NCI-H82 (cell line): ENCODE results near the gene FAM9C.

ENCODE experiments used
- DNase-seq: peaks from one replicate; lab custom pipeline; 2025; lab: John Stamatoyannopoulos, UW

The FAM9C gene

DNA sequence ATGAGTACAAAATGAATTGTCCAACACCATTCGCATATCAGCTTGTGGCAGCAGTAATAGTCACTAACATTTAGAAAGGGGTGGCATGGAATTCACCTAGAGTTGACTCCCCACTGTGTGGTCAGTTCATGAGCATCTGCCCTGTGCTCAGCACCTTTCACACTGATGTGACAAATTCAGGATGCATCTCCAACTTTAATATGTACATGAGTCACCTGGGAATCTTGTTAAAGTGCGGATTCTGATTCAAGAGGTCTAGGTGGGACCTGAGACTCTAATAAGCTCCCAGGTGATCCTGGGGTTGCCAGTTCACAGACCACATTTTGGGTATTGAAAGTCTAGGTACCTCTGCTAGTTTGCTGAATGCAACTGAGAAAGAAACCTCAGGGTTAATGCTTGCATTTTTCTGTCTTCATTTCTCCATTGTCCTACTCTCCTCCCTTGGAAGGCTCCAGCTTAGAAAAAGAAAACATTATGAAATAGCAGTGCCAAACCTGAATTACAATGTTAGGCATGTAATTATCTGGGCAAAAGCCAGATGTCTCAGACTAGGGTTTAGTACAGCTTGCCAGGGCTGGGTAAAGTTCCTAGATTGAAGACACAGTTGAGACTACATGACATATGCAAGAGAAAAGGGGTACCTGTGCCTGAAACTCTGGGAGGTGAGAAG, 36.8 kb downstream of the FAM9C start:
- no peak for DNase-seq

DNA sequence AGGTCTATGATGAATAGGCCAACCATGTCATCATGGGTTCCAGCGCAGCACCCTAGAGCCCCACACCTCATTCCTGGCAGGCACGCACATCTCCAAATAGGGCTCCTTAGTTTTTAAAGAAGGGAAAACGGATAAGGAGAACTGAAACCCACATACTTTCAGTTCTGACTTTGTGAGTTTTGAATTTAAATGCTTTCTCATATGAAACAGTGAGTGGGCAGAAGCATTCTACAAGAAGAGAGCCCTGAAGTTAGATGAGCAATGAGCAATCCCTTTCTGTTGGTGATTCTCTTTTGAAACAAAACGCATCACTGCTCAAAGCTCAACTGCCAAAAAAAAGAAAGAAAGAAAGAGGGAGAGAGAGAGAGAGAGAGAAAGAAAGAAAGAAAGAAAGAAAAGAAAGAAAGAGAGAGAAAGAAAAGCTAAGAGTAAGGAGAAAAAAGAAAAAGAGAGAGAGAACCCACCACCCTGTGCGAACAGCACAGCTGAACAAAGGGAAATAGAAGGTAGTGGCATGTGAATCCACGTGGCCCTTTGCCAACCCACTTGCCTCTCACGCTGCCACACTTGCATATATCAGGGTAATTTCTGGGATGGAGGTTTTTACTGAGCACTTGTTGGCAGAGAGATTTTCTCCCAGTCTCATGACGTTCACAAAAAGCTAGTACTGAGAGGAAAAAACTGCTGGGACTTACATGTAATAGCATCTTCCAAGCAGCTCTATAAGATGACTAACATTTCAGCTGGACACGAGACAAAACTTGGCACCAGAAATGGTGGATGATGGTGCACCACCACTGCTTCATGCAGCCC, 38.6 kb downstream of the FAM9C start:
- no peak for DNase-seq

DNA sequence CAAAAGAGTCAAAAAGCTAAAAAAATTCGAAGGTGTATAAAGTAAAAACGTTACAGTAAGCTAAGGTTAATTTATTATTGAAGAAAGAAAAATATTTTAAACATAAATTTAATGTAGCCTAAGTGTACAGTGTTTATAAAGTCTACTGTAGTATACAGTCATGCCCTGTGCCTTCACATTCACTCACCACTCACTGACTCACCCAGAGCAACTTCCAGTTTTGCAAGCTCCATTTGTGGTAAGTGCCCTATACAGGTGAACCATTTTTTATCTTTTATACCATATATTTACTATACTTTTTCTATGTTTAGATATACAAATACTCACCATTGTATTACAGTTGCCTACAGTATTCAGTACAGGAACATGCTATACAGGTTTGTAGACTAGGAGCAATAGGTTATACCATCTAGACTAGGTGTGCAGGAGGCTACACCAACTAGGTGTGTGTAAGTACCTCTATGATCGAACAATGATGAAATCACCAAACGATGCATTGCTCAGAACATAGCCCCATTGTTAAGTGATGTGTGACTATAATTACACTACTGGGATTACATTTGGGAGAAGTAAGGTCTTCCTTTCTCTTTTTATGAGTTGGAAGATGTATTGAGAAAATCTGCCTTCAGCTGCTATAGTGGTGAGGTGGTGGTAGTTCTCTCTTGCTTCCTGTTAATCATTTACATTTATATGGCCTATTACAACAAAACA, 42.3 kb downstream of the FAM9C start:
- DNase-seq: no peak

DNA sequence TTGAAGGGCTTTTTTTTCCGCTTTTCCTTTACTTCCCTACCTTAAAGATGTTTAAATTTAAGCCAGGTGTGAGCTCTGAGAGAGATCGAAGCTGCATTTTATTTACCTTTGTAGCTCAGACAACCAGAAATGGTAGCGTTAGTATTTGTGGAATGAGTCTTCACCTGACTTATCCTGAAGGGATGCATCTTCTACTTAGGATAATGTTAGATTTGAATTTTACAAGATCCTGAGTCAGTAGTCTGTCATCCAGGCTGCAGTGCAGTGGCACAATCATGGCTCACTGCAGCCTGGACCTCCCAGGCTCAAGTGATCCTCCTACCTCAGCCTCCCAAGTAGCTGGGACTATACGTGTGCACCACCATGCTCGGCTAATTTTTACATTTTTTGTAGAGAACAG, 43.3 kb downstream of the FAM9C start:
- DNase-seq: no peak

DNA sequence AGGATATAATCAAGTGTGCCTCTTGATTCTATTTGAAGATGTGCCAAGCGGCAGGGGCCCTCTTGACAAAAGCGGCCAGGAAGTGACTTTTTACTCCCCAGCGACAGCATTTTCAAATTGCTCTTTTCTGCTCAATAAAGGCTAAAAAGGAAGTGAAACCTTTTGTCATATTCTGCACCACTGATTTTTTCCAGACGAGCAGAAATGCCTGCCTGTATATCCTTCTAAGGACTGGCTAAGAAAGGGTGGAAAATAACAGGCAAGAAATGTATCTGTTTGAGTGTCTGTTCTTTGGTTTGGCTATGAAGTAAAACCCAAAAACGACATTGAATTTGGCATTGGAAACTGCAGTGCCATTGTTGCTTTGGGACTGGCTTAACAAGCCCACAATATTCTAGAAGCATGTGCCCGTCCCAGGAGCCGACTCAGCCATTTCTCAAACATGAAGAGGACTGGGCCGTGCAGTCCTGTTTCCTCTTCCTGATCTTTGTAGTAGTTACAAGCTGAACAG, 44.1 kb downstream of the FAM9C start:
- no peak for DNase-seq

DNA sequence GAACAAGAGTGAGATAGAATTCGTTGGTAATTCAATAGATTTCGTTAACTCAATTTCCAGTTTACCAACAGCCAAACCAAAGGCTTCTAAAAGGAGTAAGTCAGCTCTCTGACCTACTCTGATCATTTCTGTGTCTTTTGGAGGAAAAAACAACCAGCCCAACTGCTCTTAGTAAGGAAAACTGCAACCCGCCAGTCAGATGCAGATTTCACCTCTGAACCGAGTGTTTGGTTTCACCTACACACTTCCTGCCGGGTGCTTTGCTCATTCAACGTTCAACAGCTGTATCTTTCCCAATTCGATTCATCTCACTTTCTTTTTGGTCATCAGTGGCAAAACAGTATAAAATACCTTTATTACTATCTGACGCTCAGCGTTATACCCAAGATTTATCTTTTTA, 45.0 kb downstream of the FAM9C start:
- DNase-seq: no peak

DNA sequence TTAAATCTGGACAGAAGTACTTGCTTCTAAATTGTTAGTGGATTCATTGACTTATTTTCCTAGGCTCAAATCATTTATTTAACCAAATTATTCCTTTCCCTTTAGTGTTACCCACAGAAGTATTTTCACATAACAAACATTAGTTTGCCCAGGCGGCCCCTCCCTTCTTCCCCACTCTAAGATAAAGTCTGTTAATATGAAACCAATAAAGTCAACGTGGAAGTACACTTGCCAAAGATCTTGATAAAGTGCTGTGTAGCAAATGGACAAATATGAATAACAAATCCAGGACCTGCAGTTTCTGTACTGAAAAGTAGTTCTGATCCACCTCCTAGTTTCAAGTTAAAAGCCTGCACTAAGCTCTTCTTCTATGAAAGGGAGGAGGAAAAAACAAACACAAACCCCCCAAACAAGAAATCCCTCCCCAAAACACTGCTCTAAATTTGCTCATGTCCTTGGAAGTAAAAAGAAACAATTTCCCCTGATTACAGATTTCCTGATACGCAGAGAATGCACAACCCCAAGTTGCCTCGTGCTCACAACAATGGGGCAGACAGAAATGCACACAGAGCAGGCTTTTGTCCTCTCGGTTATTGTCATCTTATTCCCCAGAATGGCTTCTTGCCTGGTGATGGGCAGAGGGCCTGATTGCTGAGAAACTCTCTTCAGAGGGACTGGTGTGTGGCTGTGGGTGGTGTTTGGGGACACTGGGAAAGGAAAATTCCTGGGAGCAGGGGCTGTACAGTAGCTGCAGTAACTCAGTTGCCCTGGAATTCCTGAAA, 46.3 kb downstream of the FAM9C start:
- no peak for DNase-seq

DNA sequence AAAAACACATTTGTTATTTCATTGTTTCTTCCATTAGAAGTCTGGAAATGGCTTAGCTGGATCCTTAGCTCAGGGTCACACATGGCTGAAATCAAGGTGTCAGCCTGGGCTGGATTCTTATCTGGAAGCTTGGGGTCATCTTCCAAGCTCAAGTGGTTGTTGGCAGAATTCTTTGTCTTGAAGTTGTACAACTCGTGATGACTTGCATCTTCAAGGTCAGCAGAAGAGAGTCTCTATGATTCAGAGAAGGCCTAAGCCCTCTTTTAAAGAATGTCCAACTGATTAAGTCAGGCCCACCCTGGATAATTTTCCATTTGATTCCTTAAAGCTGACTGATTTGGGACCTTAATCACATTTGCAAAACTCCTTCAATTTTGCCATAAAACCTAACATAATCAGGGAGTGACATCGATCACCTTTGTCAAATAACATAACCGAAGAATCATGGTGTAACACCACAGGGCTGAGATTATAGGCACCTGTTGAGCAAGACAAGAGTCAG, 47.4 kb downstream of the FAM9C start:
- no peak for DNase-seq

DNA sequence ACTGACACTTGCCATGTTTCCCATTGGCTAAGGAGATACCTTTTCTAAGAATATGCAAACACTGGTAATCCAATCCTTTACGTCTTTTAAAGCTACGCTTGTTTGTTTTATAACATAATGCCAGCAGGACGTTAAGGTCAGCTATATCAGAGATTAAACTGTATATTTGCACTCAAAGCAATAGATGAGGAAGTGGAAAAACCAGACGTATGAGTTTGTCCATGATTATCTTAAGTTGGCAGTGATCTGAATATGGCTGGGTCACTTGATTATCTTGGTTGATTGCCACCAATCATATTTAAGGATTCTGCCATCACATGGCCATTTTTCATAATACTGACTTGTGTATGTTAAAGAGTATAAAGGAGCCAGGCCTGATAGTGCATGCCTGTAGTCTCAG, 50.1 kb downstream of the FAM9C start:
- DNase-seq: no peak

DNA sequence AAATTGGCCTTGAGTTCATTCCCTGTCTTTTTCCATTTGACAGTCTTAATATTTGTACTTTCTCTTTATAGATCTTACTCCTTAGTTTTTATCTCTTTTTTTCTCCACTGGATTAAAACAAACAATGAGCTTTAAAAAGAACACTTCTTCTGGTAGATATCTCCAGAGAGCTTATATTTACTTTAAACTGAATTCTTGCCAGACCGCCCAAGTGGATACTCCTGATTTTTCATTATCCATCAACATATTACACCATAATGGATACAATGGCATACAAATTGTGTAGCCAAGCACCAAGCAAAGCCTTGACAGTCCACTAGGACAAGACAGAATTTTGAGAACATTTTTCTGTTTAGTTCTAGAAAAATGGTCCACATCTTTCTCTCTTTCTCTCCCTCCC, 50.6 kb downstream of the FAM9C start:
- DNase-seq: no peak

DNA sequence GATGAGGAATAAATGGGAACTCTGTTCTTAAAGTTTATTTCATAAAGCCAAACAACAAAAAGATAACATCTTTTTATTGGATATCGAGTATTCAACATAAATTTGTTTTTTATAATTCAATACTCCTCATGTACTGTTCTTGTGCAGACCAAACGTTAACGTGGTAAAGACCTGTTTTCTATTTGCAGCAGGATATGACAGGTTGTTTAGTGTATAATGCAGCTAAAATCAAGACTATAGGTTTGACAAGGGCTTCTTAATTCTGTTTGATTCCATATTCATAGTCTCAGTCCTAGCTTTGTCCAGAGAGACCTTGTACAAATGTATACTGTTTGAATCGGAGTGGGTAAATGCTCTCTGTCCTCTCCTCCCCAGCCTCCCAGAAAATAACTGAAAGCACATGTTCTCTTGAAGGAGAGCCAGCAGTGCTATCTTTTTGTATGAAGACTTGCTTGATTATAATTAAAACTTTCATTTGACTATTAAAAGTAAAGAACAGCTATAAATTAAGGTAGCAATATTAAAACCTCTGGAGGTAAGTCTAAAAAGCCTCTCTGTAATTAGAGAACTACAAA, 51.8 kb downstream of the FAM9C start:
- no peak for DNase-seq

DNA sequence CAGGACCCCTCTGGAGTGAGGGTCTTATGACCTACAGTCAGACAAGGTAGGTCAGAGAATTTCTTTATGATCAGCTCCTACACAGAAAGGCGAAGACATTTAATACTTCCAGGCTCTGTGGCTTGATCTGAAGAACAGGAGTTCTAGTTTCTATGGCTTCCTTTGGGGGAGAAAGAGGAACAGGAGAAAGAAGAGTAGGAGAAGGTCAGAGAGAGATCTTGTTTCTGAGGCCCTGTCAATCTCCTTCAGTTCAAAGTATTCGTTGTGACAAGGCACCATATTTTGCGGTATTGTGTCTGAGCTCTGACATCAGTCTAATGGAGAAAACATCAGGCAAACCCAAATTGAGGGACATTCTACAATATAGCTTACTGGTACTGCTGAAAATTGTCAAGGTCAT, 52.8 kb downstream of the FAM9C start:
- no peak for DNase-seq

DNA sequence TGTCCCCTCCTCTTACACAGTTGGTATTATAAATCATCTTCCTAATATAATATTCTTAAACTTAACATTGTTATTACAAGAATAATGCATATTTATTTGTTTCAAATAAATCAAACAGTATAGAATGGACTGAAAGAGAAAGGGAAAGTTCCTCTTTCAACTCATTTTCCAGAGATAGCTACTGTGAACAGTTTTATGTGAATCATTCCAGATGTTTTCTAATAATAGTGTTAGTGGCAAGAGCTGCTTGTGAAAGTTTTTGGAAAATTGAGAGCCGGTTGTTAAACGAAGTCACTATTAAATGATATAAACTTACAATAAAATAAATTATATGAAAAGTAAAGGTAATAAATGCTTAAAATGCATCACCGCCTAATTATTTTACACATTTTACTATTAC, 55.0 kb downstream of the FAM9C start:
- no peak for DNase-seq

DNA sequence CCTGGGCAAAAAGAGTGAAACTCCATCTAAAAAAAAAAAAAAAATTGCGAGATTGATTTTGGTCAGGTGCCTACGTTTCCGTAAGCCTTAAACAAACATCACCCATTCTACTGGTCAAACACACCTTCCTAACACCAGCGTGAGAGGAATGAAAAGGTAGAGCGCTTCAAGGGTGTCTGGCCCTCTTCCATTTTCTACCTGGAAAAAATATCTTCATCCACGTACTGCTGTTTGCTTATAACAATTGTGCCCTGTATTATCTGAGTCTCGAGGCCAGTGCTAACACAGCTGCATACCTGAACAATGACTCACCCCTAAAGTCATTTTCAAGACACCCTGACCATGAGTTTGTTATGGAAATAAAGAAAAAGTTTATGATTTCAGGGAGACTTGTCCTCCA, 55.6 kb downstream of the FAM9C start:
- no peak for DNase-seq

DNA sequence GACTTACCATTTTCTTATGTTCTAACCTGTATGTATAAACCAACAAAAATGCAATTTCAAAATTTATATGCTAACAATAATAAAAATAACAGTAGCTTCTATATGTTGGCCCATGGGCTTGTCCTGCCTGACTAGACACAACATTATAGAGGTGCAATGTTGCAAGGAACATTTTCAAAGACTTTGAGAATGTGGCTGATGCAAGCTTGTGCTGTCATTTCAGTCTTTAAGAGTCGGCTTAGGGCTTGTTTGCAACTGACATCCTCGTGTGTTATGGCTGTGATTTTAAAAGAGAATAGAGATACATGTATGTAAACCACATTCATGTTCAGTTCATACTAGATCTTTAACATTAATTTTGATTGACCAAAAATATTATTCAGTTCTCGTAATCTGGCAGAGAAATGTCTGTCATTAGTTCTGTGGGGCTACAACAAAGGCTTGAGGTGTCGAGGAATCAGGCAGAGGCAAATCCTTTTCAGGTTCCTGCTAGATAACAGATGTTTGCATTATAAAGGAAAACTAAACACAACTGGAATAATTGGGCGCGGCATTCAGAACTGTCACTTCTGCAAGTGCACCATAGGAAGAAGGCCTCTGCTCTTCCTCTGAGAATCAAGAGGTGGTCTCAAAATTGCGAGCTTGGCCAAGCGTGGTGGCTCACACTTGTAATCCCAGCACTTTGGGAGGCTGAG, 56.4 kb downstream of the FAM9C start:
- DNase-seq: no peak

DNA sequence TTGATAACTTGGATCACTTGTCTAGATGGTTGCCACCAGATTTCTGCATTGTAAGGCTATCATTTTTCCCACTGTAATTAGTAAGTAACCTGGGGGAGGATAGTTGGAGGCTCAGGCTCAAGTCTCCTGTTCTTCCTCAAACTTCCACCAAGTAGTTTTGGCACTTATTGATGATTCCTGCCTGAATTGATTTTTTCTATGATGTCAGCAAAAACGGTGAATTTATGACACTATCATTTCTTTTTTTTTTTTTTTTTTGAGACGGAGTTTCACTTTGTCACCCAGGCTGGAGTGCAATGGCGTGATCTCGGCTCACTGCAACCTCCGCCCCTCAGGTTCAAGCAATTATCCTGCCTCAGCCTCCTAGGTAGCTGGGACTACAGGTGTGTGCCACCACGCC, 57.1 kb downstream of the FAM9C start:
- no peak for DNase-seq

DNA sequence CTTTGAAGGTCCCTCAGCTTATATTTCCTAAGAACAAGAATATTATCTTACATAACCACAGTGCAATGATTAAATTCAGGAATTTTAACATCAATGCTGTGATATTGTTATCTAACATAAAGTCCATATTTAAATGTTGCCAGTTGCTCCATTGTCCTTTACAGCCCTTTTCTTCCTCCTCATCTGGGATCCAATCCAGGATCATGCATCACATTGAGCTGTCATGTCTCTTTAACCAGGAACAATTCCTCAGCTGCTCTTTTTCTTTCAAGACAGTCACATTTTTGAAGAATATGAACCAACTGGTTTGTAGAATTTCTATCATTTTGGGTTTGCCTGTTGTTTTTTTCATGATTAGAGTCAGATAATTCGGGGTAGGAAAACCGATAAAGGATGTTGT, 57.5 kb downstream of the FAM9C start:
- no peak for DNase-seq

DNA sequence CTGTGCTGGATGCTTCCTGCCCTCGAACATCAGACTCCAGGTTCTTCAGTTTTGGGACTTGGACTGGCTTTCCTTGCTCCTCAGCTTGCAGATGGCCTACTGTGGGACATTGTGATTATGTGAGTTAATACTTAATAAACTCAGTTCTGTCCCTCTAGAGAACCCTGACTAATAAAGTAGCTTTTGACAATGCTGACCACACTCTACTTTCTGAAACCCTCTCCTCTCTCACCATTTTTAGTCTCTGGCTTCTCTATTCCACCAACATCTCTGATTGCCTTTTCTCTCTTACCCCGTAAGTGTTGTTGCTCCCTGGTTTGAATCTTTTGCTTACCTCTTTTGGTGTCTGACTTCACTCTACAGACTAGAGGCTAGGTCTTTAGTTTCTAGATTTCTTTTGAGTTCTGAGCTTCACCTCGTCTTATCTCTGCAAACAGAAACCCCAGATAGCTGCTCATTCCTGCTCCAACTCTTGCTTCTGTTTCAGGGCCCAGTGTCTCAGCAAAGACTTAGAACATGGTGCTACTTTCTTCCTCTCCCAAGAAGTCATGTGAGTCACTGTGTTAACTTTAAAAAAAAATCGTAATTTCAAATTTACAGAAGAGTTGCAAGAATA, 58.1 kb downstream of the FAM9C start:
- no peak for DNase-seq
